ENCODE measurements around the gene TFPT.
"Not testable (repeated sequence)": the region's sequence is repeated elsewhere in the genome, so short reads cannot be mapped to it uniquely, and the experiment has no call there.

Gene TFPT

GRCh38 chr19:54114340-54115108, 933 bp downstream of the TFPT start:
- no peak for DNase-seq (ENCODE audit: low read depth)

GRCh38 chr19:54109651-54110050, 5.8 kb downstream of the TFPT start:
- DNase-seq (ENCODE audit: low read depth), result no peak

- no peak for DNase-seq (ENCODE audit: low read depth)
Observed at GRCh38 chr19:54108496-54108895, 7.0 kb downstream of the TFPT start.

DNA sequence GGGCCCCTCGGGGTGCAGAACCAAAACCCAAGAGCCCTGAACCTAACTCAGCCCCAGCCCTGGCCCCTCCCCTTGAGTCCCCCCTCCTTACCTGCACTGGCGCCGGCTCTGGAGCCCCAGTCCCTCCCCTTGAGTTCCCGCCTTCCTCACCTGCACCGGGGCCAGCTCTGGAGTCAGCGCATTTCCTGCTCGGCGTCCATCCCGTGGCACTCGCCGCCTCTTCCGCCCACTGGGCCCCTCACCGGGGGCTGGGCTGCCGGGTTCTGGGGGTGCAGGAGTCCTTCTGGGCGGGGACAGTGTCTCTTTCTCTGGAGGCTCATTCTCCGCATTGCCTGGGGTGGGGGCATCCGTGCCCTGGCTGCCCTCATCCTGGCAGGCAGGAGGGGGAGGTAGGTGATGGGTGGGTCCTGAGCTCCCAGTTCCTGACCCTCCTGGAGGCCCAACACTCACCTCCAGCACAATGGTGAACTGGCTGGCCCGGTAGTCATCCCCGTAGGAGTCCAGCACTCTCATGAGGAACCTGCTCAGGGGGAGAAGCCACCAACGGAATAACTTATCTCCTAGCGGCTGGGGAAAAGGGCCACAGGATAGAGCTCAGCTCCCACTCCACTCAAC, 7.5 kb downstream of the TFPT start:
- DNase-seq (ENCODE audit: low read depth), result no peak

GRCh38 chr19:54106716-54107115, 8.7 kb downstream of the TFPT start:
- DNase-seq (ENCODE audit: low read depth), result no peak

- DNase-seq (ENCODE audit: low read depth), result no peak
Observed at GRCh38 chr19:54105796-54106195, 9.7 kb downstream of the TFPT start.

DNA sequence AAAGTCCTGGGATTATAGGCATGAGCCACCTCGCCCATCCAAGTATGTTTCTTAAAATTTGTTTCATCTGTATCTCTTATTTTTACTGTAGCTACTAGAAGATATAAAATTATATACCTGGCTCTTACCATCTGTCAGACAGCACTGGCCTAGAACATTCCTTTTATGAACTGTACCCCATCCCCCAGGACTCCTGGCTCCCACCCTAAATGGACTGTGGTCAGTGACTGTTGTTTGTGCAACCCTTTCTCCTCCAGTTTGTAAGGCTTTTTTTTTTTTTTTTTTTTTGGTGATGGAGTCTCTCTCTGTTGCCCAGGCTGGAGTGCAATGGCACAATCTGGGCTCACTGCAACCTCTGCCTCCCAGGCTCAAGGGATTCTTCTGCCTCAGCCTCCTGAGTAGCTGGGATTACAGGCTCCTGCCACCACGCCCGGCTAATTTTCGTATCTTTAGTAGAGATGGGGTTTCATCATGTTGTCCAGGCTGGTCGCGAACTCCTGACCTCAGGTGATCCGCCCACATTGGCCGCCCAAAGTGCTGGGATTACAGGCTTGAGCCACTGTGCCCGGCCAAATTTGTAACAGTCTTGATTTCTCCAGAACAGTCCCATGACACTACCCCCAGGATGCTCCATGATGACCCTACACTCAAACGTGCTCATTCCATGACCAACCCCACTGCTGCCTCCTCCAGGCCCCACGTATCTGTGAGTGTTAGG, 10.3 kb downstream of the TFPT start:
- no peak for DNase-seq (ENCODE audit: low read depth)

GRCh38 chr19:54102421-54103169, 12.9 kb downstream of the TFPT start, which contains the start of gene NDUFA3:
Gene NDUFA3 (plus strand): TSS chr19:54102855. CDS start chr19:54102879, 24 bp downstream.
- DNase-seq (ENCODE audit: low read depth), result peak; percentile 93

DNA sequence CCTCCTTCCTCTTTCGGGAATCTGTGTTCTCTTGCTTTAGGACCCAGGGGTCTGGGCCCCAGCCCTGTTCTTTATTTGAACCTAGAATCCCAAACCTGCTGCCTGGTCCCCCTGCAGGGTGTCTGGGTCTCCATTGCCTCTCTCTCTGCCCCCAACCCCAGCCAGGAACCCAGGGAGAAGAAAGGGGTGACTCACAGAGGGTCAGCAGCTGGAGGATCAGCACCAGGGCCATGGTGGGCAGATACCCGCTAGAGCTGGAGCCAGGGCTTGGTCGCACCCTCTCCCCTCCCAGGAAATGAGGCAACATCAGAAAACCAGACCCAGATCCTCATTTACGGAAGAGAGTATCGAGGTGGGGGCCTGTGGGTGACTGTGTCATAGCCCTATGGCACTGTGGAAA, 14.9 kb downstream of the TFPT start, which contains the start of gene OSCAR:
Gene OSCAR, minus strand, starts transcription at position 243 of the 400 bp plus-strand sequence. Its CDS starts 11 bp downstream, at position 232.
- no peak for DNase-seq (ENCODE audit: low read depth)

DNA sequence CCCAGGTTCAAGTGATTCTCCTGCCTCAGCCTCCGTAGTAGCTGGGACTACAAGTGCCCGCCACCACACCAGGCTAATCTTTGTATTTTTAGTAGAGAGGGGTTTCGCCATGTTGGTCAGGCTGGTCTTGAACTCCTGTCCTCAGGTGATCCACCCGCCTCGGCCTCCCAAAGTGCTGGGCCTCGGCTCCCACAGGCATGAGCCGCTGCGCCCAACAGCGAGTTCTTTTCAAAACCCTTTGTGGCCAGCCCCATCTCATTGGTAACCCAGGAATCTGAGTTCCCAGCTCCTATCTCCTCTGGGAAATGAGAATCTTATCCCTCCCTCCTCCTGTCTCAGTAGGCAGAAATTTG, 15.6 kb downstream of the TFPT start:
- not testable (repeated sequence) for DNase-seq (ENCODE audit: low read depth)

- DNase-seq (ENCODE audit: low read depth), result no peak
Observed at GRCh38 chr19:54099190-54099902, 16.1 kb downstream of the TFPT start.

DNA sequence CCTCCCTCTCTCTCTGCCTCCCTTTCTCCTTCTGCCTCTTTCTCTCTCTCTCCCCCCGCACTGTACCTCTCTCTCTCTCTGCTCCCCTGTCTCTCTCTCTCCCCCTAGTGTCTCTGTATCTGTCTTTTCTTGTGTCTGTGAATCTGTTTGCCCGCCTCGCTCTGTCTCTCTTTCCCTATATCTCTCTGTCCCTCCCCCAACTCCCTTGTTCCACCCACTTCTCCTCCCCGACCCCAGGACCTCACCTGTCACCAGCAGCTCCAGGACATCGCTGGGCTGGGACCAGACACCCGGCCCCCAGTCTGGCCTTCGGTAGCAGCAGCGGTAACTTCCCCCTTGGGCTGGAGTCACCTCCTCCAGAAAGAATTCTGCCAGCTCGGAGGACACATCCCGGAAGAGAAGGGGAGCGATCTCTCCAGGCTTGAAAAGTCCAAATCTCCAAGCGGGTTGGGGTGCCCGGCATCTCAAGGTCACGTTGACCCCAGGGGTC, 18.8 kb downstream of the TFPT start:
- no peak for DNase-seq (ENCODE audit: low read depth)

DNA sequence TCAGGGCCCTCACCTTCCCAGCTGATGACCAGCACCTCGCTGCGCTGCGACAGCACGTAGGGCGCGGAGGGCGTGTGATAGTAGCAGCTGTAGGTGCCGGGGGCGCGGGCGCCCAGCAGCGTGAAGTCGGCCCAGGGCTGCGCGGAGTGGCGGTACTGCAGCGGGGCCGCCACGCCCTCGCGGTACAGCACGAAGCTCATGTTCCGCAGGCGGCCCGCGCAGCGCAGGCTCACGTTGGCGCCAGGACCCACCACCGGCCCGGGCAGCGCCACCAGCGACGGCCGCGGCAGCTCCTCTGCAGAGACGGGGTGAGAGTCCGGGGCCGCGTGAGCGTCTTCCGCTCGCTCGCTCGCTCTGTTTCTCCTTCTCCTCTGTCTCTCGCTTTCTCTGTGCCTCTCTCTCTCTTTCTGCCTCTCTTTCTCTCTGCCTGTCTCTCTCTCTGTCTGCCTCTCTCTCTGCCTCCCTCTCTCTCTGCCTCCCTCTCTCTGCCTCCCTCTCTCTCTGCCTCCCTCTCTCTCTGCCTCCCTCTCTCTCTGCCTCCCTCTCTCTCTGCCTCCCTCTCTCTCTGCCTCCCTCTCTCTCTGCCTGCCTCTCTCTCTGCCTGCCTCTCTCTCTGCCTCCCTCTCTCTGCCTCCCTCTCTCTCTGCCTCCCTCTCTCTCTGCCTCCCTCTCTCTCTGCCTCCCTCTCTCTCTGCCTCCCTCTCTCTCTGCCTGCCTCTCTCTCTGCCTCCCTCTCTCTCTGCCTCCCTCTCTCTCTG, 19.4 kb downstream of the TFPT start:
- not testable (repeated sequence) for DNase-seq (ENCODE audit: low read depth)

- no peak for DNase-seq (ENCODE audit: low read depth)
Observed at GRCh38 chr19:54095136-54095858, 20.2 kb downstream of the TFPT start.

- no peak for DNase-seq (ENCODE audit: low read depth)
Observed at GRCh38 chr19:54094426-54095000, 20.9 kb downstream of the TFPT start.

- no peak for DNase-seq (ENCODE audit: low read depth)
Observed at GRCh38 chr19:54084410-54084809, 31.0 kb downstream of the TFPT start.

GRCh38 chr19:54081032-54081431, 34.4 kb downstream of the TFPT start, which contains the start of gene TARM1:
Gene TARM1 (minus strand): TSS chr19:54081365. CDS start chr19:54081340, 25 bp downstream.
- DNase-seq (ENCODE audit: low read depth), result no peak

DNA sequence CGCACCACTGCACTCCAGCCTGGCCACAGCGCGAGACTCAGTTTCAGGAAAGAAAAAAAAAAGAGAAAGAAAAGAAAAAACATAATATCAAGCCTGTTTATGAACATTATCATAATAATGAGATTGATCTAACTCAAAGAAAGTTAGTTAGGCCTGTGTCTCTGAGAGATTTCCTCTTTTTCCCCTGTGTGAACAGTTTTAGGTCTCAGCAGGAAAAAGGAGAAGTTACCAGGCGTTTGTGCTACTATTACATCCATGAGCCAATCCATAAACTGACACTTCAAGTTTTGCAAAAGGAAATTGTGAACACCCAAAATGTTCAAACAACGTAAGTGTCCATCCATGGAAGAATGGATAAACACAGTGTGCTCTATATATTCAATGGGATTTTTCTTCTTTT, 38.1 kb downstream of the TFPT start:
- DNase-seq (ENCODE audit: low read depth), result no peak

GRCh38 chr19:54074851-54075250, 40.6 kb downstream of the TFPT start:
- no peak for DNase-seq (ENCODE audit: low read depth)

Data from non-pigmented ciliary epithelial cell (primary cell).